GM19351 (cell line): Measurements from ENCODE around the gene MAP2K3.
"Not testable (repeated sequence)": the region's sequence is repeated elsewhere in the genome, so short reads cannot be mapped to it uniquely, and the experiment has no call there.

Experiments used
- ATAC-seq: cut with Tn5 transposase; IDR thresholded peaks from one replicate; pipeline ENCODE4 v1.9.1; 2021; ENCODE audit warnings: mild to moderate bottlenecking, moderate library complexity; ENCODE audit not compliant: unreplicated experiment

Gene MAP2K3

GRCh38 chr17:21349358-21350050 is 65.0 kb downstream of the MAP2K3 start:
- ATAC-seq = not testable (repeated sequence)

GRCh38 chr17:21350495-21350894 is 66.0 kb downstream of the MAP2K3 start:
- not testable (repeated sequence) for ATAC-seq

GRCh38 chr17:21351366-21352065 is 67.0 kb downstream of the MAP2K3 start:
- no peak for ATAC-seq

GRCh38 chr17:21352221-21352980 is 67.9 kb downstream of the MAP2K3 start:
- ATAC-seq = no peak

GRCh38 chr17:21352981-21353265 is 68.4 kb downstream of the MAP2K3 start:
- ATAC-seq = no peak

- ATAC-seq = no peak
These were observed 69.0 kb downstream of the MAP2K3 start for GRCh38 chr17:21353326-21354010.

- ATAC-seq = no peak
These were observed 70.4 kb downstream of the MAP2K3 start for GRCh38 chr17:21354796-21355385.

GRCh38 chr17:21355586-21355985 is 71.1 kb downstream of the MAP2K3 start:
- no peak for ATAC-seq

- no peak for ATAC-seq
These were observed 72.1 kb downstream of the MAP2K3 start for GRCh38 chr17:21356537-21357127.

- no peak for ATAC-seq
These were observed 72.8 kb downstream of the MAP2K3 start for GRCh38 chr17:21357281-21357680.

- no peak for ATAC-seq
These were observed 73.5 kb downstream of the MAP2K3 start for GRCh38 chr17:21357696-21358656.

- ATAC-seq = no peak
These were observed 74.4 kb downstream of the MAP2K3 start for GRCh38 chr17:21358682-21359482.

GRCh38 chr17:21359483-21359840 is 75.0 kb downstream of the MAP2K3 start:
- ATAC-seq = no peak

- ATAC-seq = no peak
These were observed 75.5 kb downstream of the MAP2K3 start for GRCh38 chr17:21360048-21360447.

GRCh38 chr17:21361020-21361809 is 76.7 kb downstream of the MAP2K3 start:
- no peak for ATAC-seq

- no peak for ATAC-seq
These were observed 77.9 kb downstream of the MAP2K3 start for GRCh38 chr17:21362331-21362931.

- ATAC-seq = no peak
These were observed 79.5 kb downstream of the MAP2K3 start for GRCh38 chr17:21363776-21364642.
